ENCODE measurements around the gene ONECUT3.

The ONECUT3 gene

DNA sequence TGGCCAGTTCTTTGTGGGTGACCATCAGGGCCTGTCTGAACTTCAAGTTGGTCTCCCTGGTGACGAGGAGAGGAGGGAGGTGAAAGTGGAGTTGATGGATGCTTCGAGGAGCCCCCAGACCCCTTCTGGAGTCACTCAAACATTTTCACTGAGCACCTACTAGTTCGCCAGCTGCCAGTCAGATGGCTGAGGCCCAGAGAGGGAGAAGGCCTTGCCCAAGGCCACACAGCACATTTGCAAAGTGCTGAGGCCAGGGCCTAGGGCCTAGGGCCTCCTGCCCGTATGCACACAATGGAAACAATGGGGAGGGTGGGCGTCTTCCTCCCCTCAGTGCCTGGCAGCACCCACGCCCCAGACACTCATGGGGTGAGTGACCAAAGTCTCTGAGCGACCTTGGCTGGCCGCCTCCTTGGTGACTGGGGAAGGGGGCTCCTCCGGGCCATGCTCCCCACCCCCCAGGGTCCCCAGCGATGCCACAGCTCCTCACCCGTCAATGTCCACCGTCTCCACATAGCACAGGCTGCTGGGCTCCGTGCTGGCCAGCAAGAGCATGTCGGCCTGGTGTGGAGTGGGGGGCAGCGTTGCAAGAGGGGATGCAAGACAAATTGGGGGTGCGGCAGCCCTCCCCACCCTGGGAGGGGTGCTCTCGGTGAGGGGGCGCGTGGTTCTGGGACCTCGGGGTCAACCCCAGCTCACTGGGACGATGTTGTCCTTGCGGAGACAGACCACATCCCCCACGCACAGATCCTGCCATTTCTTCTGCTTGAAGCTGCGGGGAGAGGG is 52.3 kb downstream of the ONECUT3 start:
- TF ChIP-seq, protein P1, sequence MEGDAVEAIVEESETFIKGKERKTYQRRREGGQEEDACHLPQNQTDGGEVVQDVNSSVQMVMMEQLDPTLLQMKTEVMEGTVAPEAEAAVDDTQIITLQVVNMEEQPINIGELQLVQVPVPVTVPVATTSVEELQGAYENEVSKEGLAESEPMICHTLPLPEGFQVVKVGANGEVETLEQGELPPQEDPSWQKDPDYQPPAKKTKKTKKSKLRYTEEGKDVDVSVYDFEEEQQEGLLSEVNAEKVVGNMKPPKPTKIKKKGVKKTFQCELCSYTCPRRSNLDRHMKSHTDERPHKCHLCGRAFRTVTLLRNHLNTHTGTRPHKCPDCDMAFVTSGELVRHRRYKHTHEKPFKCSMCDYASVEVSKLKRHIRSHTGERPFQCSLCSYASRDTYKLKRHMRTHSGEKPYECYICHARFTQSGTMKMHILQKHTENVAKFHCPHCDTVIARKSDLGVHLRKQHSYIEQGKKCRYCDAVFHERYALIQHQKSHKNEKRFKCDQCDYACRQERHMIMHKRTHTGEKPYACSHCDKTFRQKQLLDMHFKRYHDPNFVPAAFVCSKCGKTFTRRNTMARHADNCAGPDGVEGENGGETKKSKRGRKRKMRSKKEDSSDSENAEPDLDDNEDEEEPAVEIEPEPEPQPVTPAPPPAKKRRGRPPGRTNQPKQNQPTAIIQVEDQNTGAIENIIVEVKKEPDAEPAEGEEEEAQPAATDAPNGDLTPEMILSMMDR (conservative IDR thresholded peaks at IDR 0.05; ENCODE audit: low read depth, low read length): no peak
- H3K4me3 ChIP-seq (ENCODE audit: low read length): no peak overlapping the region
- DNase-seq (ENCODE audit: low read depth): no peak

DNA sequence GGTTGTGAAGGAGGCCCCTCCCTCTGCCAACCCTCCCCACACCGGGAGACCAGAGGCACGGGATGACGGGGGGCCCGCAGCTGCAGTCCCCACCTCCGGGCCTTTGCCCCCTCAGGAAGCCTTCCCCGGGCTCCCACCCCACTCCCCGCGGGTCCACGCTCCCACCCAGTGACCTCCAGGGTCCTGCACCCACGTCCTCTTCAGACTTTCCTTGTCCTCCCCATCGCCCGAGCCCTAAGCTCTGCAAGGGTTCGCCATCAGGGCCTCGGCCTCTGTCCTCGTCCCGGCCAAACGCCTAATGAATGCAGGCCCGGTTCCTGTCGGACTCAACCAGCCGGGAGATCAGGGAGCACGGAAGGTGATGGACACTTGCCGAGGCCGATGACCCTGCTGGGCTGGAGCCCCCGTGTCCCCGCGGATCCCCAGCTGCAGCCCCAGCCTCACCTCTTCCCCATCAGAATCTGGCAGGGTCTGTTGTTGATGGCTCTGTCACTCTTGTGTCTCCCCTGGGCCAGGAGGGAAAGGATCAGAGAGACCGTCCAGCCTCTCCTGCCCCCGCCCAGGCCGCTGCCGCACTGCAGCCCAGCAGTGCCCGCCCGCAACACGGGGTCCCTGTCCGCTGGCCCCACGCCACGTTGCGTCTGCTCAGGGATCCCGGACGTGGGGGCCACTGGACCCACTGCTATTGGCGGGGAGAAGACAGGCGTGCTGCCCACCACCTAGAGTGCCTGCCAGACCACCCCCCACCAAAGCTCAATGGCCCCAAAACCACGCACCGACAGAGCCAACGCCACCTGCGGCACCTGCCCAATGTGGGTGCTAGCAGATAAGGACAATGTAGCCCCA is 53.1 kb downstream of the ONECUT3 start:
- TF ChIP-seq, protein P1 (conservative IDR thresholded peaks at IDR 0.05; ENCODE audit: low read depth, low read length): no peak
- no peak overlapping the region for H3K4me3 ChIP-seq (ENCODE audit: low read length)
- no peak for DNase-seq (ENCODE audit: low read depth)

DNA sequence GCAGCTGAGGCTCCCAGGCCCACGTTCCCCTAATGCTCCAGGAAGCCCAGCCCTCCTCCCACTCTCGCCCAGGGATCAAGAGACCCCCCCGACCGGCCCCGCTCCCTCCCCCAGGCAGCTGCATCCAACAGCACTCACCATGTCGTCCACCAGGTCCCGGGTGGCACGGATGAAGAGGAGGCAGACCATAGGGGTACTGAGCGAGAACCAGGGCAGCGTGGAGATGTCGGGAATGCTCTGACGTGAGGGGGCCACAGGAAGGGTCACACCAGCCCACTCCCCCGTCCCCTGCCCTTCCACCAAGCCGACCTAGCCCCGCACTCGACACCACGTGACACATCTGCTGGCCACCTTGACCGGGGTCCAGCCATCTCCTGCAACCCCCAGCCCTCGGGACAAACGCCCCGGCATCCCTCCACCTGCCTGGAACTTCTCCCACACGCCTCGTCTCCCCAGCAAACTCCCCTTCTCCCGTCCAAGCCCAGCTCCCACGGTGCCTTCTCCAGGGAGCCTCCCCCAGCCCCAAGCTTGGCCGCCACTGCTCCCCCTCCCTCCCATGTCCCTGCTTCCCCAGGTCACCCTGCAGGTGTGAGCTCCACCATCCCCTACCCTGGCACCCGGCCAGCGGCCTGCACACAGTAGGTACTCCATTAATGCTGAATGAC is 53.9 kb downstream of the ONECUT3 start:
- no peak for DNase-seq (ENCODE audit: low read depth)
- H3K4me3 ChIP-seq (ENCODE audit: low read length): no peak overlapping the region
- TF ChIP-seq, protein P1 (conservative IDR thresholded peaks at IDR 0.05; ENCODE audit: low read depth, low read length): no peak

DNA sequence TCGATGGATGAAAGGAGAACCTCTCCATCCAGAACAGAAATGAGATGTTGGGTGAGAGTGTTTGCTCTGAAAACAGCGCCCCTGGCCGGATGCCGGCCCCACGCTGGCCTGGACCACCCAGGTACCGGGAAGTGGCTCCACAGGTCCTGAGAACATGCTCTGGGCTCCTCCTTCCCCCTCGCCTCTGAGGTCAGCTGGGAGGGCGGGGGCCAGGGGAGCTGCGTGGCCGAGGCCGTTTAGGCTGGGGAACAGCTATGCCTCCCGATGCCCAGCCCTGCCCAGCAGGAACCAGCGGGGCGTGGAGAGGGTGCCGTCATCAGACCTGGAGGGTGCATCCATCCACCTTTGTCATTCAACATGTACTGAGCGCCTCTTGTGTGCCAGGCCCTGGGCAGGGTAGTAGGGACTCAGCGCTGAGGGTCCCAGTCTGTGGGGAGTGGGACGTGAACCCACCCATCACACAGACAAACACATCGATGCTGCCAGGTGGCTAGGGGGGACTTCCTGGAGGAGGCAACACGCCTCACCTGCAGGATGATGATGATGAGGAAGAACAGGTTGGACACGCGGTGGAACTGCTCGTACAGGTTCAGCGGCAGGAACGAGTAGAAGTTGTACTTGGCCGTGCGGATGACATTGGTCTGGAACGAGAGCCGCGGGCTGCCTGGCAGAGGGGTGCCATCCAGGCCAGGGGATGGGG is 54.5 kb downstream of the ONECUT3 start:
- no peak overlapping the region for H3K4me3 ChIP-seq (ENCODE audit: low read length)
- no peak for DNase-seq (ENCODE audit: low read depth)
- TF ChIP-seq, protein P1 (conservative IDR thresholded peaks at IDR 0.05; ENCODE audit: low read depth, low read length): no peak

DNA sequence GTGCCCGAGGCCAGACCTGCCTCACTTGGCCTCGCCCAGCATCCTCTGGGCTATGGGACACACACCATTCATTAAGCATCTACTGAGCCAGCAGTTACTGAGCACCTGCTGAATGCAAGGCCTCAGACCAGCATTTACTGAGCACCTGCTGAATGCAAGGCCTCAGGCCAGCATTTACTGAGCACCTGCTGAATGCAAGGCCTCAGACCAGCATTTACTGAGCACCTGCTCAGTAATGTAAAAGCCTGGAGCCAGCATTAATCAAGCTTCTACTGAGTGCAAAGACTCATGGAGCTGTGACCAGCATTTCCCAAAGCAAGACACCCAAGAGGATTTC is 55.1 kb downstream of the ONECUT3 start:
- DNase-seq (ENCODE audit: low read depth): no peak
- H3K4me3 ChIP-seq (ENCODE audit: low read length): no peak overlapping the region
- TF ChIP-seq, protein P1 (conservative IDR thresholded peaks at IDR 0.05; ENCODE audit: low read depth, low read length): no peak

DNA sequence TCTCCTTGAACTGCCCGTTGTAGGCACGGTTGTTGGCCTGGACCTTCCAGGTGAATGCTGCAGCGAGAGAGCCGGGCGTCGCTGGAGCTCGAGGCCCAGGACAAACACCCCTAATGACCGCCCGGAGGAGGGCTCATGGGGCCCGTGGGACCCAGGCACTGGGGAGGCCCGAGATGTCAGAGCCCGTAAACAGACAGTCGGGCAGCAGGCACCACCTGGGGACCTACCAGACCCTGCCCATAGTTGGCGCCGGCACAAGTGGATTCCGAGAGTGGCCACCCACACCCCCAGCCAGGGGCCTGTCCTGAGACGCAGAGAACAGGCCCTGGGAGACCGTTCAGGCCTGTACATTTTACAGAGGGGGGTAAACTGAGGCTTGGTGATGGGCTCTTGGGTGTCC is 56.4 kb downstream of the ONECUT3 start:
- no peak overlapping the region for H3K4me3 ChIP-seq (ENCODE audit: low read length)
- no peak for DNase-seq (ENCODE audit: low read depth)
- TF ChIP-seq, protein P1 (conservative IDR thresholded peaks at IDR 0.05; ENCODE audit: low read depth, low read length): no peak
